Gastrocnemius medialis (tissue), 4 donors: Measurements from ENCODE around the gene OCLN. TPM values are rescaled to one million over a fixed set of nuclear protein-coding genes. Genes with fewer than 3 reads are reported as not detected.
A peak's percentile ranks its signal among the peaks of the same experiment; 100 is the strongest.
"Not testable (repeated sequence)": the region's sequence is repeated elsewhere in the genome, so short reads cannot be mapped to it uniquely, and the experiment has no call there.

Source experiments
- ATAC-seq, 2 donors: fragments of 150-250 bp; one replicate each; pipeline ENCODE4 v1.9.1; 2016
- DNase-seq, 2 donors: peaks; one replicate each; pipeline ENCODE4 v3.0.0-alpha.2; 2019
- H3K27ac ChIP-seq, 4 donors: fragments of 200-600 bp; sonication (generic); 1 replicate in 1 of 4; 2 replicates in 3 of 4; pipeline ENCODE4 v1.5.1; 2016 to 2018; ENCODE audit warnings: mild to moderate bottlenecking in 2 of 4, moderate library complexity in 1 of 4
- H3K27me3 ChIP-seq, 3 donors: fragments of 200-600 bp; sonication (generic) in 2 of 3; 1 replicate in 1 of 3; 2 replicates in 2 of 3; pipeline versions ENCODE4 v1.5.1 to v1.6.0; 2016 to 2019; ENCODE audit warnings: mild to moderate bottlenecking in 1 of 3, moderate library complexity in 1 of 3
- H3K36me3 ChIP-seq, 2 donors: fragments of 200-600 bp; sonication (generic) in 1 of 2; one replicate each; pipeline ENCODE4 v1.5.1; 2017 to 2018
- H3K4me1 ChIP-seq, 2 donors: fragments of 200-600 bp; sonication (generic) in 1 of 2; one replicate each; pipeline ENCODE4 v1.5.1; 2016 to 2017; ENCODE audit warnings: mild to moderate bottlenecking in 2 of 2
- H3K4me3 ChIP-seq, 4 donors: fragments of 200-600 bp; sonication (generic) in 3 of 4; 1 replicate in 1 of 4; 2 replicates in 3 of 4; pipeline ENCODE4 v1.5.1; 2016 to 2019; ENCODE audit warnings: mild to moderate bottlenecking in 2 of 4
- H3K9me3 ChIP-seq, 3 donors: fragments of 200-600 bp; sonication (generic) in 2 of 3; 1 replicate in 1 of 3; 2 replicates in 2 of 3; pipeline ENCODE4 v1.5.1; 2016 to 2019
- POLR2A ChIP-seq, 2 donors: fragments of 450-650 bp; IDR thresholded peaks; one replicate each; pipeline ENCODE4 v1.6.1; 2017; ENCODE audit warnings: antibody characterized with exemption in 2 of 2, mild to moderate bottlenecking in 2 of 2, moderate library complexity in 2 of 2
- in situ Hi-C, 4 donors: fragments of 200-750 bp; cut with MboI; loops; one replicate each; pipeline versions ENCODE4 v1.15.0 to v1.8.0; 2017; ENCODE audit warnings: low sequenced_read_pairs in 4 of 4
- intact Hi-C: fragments of 100-400 bp; cut with DNase I; formaldehyde crosslinking; loops from one replicate; pipeline ENCODE4 v1.15.1; 2023; ENCODE audit warnings: low total_unique reads
- total RNA-seq, 4 donors: library from RNA; depleted of rRNA; stranded (reverse); fragments of >200 nt; gene quantifications; one replicate each; pipeline versions ENCODE4 v1.1.0 to v1.2.3, GENCODE V29; 2016
- TF ChIP-seq, protein P1 (sequence below), 5 experiments: fragments of 450-650 bp in 3 of 5; fragments of 200-600 bp in 2 of 5; sonication (generic) in 2 of 5; IDR thresholded peaks in 4 of 5; conservative IDR thresholded peaks in 1 of 5; 1 replicate in 4 of 5; 2 replicates in 1 of 5; pipeline ENCODE4 v1.5.1; 2016 to 2019; ENCODE audit warnings: antibody characterized with exemption in 5 of 5, mild to moderate bottlenecking in 3 of 5, moderate library complexity in 3 of 5

Gene OCLN, protein sequence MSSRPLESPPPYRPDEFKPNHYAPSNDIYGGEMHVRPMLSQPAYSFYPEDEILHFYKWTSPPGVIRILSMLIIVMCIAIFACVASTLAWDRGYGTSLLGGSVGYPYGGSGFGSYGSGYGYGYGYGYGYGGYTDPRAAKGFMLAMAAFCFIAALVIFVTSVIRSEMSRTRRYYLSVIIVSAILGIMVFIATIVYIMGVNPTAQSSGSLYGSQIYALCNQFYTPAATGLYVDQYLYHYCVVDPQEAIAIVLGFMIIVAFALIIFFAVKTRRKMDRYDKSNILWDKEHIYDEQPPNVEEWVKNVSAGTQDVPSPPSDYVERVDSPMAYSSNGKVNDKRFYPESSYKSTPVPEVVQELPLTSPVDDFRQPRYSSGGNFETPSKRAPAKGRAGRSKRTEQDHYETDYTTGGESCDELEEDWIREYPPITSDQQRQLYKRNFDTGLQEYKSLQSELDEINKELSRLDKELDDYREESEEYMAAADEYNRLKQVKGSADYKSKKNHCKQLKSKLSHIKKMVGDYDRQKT
- under 1 TPM; 0.39 to 0.87 (median 0.62) TPM for total RNA-seq

DNA sequence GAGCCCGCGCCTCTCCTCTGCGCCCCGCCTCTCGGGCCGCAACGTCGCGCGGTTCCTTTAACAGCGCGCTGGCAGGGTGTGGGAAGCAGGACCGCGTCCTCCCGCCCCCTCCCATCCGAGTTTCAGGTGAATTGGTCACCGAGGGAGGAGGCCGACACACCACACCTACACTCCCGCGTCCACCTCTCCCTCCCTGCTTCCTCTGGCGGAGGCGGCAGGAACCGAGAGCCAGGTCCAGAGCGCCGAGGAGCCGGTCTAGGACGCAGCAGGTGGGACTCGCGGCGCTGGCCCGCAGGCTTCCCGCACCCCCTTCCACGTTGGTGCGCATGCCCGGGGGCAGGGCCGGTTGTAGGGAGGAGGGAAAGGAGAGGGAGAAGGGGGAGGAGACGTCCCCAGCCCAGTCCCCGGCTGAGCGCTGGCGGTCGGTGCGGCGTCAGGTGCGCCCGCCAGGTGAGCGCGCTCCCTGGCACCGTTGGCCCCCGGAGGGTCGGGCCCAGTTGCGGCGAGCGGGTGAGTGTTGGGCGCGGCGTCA, at the start of gene OCLN:
Gene OCLN (plus strand): TSS at position 400 of the 532 bp plus-strand sequence. CDS start 11,455 bp downstream, outside the sequence.
- Histone ChIP-seq H3K27me3 (peaks cover 37 to 43% (median 42%) of the 10 kb centered on the region in 3 donors), H3K36me3 (no peaks in the 10 kb centered on the region), H3K9me3 (no peaks in the 10 kb centered on the region), H3K4me1 (peaks cover 4 to 7% of the 10 kb centered on the region in 2 donors), H3K4me3 (peak within 1 kb of the TSS; percentile 50 to 65 (median 56)), H3K27ac (no peak within 1 kb of the TSS)
- ATAC-seq (no peak), DNase-seq (no peak)
- TF ChIP-seq, protein P1, sequence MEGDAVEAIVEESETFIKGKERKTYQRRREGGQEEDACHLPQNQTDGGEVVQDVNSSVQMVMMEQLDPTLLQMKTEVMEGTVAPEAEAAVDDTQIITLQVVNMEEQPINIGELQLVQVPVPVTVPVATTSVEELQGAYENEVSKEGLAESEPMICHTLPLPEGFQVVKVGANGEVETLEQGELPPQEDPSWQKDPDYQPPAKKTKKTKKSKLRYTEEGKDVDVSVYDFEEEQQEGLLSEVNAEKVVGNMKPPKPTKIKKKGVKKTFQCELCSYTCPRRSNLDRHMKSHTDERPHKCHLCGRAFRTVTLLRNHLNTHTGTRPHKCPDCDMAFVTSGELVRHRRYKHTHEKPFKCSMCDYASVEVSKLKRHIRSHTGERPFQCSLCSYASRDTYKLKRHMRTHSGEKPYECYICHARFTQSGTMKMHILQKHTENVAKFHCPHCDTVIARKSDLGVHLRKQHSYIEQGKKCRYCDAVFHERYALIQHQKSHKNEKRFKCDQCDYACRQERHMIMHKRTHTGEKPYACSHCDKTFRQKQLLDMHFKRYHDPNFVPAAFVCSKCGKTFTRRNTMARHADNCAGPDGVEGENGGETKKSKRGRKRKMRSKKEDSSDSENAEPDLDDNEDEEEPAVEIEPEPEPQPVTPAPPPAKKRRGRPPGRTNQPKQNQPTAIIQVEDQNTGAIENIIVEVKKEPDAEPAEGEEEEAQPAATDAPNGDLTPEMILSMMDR (IDR thresholded peaks at IDR 0.05 in 4 of 5, conservative IDR thresholded peaks at IDR 0.05 in 1 of 5) = no peak
- no peak for TF ChIP-seq POLR2A (IDR thresholded peaks at IDR 0.05)
- in situ Hi-C loops = no loop called here
- intact Hi-C loops = no loop called here

DNA sequence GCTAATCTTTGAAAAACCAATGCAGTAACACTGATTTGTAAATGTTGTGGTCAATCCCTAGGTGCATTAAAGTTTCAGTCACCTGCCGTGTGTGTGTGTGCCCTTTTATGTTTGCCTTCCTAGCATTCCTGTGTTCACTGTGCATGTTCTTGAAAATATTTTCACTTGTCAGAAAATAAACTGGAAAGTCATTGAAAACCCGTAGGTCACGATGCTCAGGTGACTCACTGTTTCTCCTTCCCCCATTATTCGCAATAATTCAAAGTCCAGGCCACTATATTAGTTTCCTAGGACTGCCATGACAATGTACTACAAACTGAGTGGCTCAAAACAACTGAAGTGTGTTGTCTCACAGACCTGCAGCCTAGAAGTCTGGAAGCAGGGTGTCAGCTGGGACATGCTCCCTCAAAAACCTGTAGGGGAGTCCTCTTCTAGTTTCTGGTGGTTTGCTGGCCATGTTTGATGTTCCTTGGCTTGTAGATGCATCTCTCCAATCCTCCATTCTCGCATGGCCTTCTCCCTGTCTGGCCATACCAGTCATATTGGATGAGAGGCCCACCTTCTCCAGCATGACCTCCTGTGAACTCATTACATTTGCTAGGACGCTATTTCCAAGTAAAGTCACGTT, 48.3 kb upstream of the OCLN start:
- in situ Hi-C loops = no loop called here
- Histone ChIP-seq H3K4me3 (no peak overlapping the region), H3K27me3 (no peaks in the 10 kb centered on the region), H3K4me1 (no peaks in the 10 kb centered on the region), H3K9me3 (no peaks in the 10 kb centered on the region), H3K27ac (no peak overlapping the region), H3K36me3 (no peaks in the 10 kb centered on the region)
- intact Hi-C loops = no loop called here
- ATAC-seq (no peak), DNase-seq (no peak)
- TF ChIP-seq, protein P1 (IDR thresholded peaks at IDR 0.05 in 4 of 5, conservative IDR thresholded peaks at IDR 0.05 in 1 of 5) = no peak
- TF ChIP-seq POLR2A (IDR thresholded peaks at IDR 0.05) = no peak

DNA sequence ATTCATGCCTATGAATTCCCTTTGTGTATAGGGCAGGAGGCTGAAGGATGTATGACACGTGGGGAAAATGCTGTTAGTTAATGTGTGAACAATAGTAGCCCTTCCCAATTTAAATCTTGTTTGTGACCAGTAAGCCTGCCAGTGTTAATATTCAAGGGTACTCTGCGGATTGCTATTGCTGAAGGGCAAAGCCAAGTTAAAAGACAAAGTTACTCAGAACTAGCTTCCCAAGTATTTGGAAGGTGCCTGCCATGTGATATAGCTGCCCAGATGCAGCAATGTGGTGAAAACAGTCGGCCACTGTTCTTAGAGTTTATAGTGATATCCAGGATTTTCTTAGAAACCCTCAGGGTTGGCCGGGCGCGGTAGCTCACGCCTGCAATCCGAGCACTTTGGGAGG, 43.1 kb upstream of the OCLN start:
- in situ Hi-C loops (no loop called here), intact Hi-C loops (no loop called here)
- Histone ChIP-seq H3K36me3 (no peaks in the 10 kb centered on the region), H3K9me3 (no peaks in the 10 kb centered on the region), H3K27ac (no peak overlapping the region), H3K4me3 (no peak overlapping the region), H3K4me1 (no peaks in the 10 kb centered on the region), H3K27me3 (no peaks in the 10 kb centered on the region)
- ATAC-seq (no peak), DNase-seq (no peak)
- TF ChIP-seq, protein P1 (IDR thresholded peaks at IDR 0.05 in 4 of 5, conservative IDR thresholded peaks at IDR 0.05 in 1 of 5) = no peak
- TF ChIP-seq POLR2A (IDR thresholded peaks at IDR 0.05) = no peak

DNA sequence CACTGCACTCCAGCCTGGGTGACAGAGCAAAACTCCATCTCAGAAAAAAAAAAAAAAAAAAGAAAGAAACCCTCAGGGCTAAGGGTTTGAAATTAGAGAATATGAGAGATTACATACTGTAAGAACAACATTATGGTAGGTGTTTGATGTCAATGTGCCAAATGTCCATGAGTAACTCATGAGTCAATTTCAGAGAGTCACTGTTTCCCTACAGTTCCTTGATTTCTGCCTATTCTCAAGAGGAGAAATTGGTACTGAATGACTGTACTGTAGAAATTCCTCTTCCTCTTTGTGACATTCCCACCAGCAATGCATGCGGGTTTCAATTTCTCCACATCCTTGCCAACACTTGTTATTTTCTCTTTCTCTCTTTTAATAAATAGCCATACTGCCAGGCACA, 42.5 kb upstream of the OCLN start:
- Histone ChIP-seq H3K4me1 (no peaks in the 10 kb centered on the region), H3K36me3 (no peaks in the 10 kb centered on the region), H3K27ac (no peak overlapping the region), H3K9me3 (no peaks in the 10 kb centered on the region), H3K4me3 (no peak overlapping the region), H3K27me3 (no peaks in the 10 kb centered on the region)
- TF ChIP-seq POLR2A (IDR thresholded peaks at IDR 0.05) = no peak
- TF ChIP-seq, protein P1 (IDR thresholded peaks at IDR 0.05 in 4 of 5, conservative IDR thresholded peaks at IDR 0.05 in 1 of 5) = no peak
- intact Hi-C loops (no loop called here), in situ Hi-C loops (no loop called here)
- ATAC-seq (no peak), DNase-seq (no peak)

DNA sequence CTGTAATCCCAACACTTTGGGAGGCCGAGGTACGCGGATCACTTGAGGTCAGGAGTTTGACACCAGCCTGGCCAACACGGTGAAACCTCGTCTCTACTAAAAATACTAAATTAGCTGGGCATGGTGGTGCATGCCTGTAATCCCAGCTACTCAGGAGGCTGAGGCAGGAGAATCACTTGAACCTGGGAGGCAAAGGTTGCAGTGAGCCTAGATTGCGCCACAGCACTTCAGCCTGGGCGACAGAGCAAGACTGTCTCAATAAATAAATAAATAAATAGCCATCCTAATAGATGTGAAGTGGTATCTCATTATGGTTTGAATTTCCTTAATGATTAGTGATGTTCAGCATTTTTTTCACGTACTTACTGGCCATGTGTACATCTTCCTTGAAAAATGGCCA, 42.1 kb upstream of the OCLN start:
- in situ Hi-C loops, H3K27ac ChIP-seq, H3K4me3 ChIP-seq, DNase-seq, H3K36me3 ChIP-seq, H3K27me3 ChIP-seq, intact Hi-C loops, ATAC-seq, H3K4me1 ChIP-seq, H3K9me3 ChIP-seq: not testable (repeated sequence)
